K562 (cell line): ENCODE results near the gene HDAC10. TPM values are rescaled to one million over a fixed set of nuclear protein-coding genes. Genes with fewer than 3 reads are reported as not detected.

Experiments
- ATAC-seq: fragments of 200-7000 bp; cut with Tn5 transposase; 3 replicates; pipeline ENCODE4 v1.9.1; 2020; ENCODE audit warnings: moderate library complexity
- BruUV-seq: library from RNA; stranded (reverse); fragments of 400-500 nt; replicated peaks from 2 replicates; lab custom pipeline; 2021; lab: Mats Ljungman, UMichigan
- CTCF ChIA-PET: fragments of 300-600 bp; formaldehyde crosslinking; extraction: SDS; loops from one replicate; lab custom pipeline; 2021; ENCODE audit warnings: low intra/inter-chr PET ratio; lab: Yijun Ruan, JAX
- POLR2A ChIA-PET: fragments of 300-600, 350-650 bp; sonication (Branson Sonifier 250); formaldehyde crosslinking; extraction: SDS; loops from one replicate; lab custom pipeline; 2021; ENCODE audit warnings: antibody characterized with exemption, inconsistent platforms; lab: Yijun Ruan, JAX
- DNase-seq, 4 experiments: peaks; one replicate each; pipeline versions ENCODE4 v3.0.0 to v3.0.0-alpha.2; 2011 to 2018; ENCODE audit warnings: low spot score in 3 of 4, mixed read lengths in 3 of 4; ENCODE audit errors: extremely low read depth in 1 of 4
- FAIRE-seq: peaks from 2 replicates; lab custom pipeline; 2011; peaks lifted over from hg19 to GRCh38; lab: Jason Lieb, UNC
- H2AFZ ChIP-seq: 2 replicates; pipeline ENCODE4 v1.6.0; 2011; ENCODE audit warnings: low read depth, low read length, control low read depth, inconsistent platforms
- H3K27ac ChIP-seq: fragments of 200-600 bp; 3 replicates; pipeline ENCODE4 v1.8.0; 2011; ENCODE audit warnings: low read depth, mild to moderate bottlenecking, control low read depth, inconsistent platforms, low read length, moderate library complexity, mixed read lengths; ENCODE audit errors: extremely low read depth
- H3K27me3 ChIP-seq, 2 experiments: fragments of 300-600 bp in 1 of 2; 2 replicates in 1 of 2; 3 replicates in 1 of 2; pipeline versions ENCODE4 v1.6.0 to v1.8.0; 2011; ENCODE audit warnings: inconsistent platforms in 2 of 2, low read length in 2 of 2, mild to moderate bottlenecking in 1 of 2, mixed read lengths in 1 of 2, moderate library complexity in 1 of 2; ENCODE audit not compliant: control insufficient read depth in 2 of 2, insufficient read depth in 2 of 2
- H3K36me3 ChIP-seq: fragments of 300-600 bp; 3 replicates; pipeline ENCODE4 v1.8.0; 2011; ENCODE audit warnings: mild to moderate bottlenecking, low read length, inconsistent platforms; ENCODE audit not compliant: control insufficient read depth, insufficient read depth
- H3K4me1 ChIP-seq, 2 experiments: fragments of 200-600 bp in 1 of 2; replicated peaks in 1 of 2; 2 replicates in 1 of 2; 3 replicates in 1 of 2; pipeline versions ENCODE4 v1.5.1 to v1.8.0; 2011; ENCODE audit warnings: inconsistent platforms in 2 of 2, low read length in 2 of 2, mild to moderate bottlenecking in 1 of 2, mixed read lengths in 1 of 2, moderate library complexity in 1 of 2; ENCODE audit not compliant: control insufficient read depth in 2 of 2, insufficient read depth in 2 of 2
- H3K4me2 ChIP-seq: 2 replicates; pipeline ENCODE4 v1.6.1; 2011; ENCODE audit warnings: low read length, control low read depth, inconsistent platforms, mixed read lengths; ENCODE audit not compliant: insufficient read depth
- H3K4me3 ChIP-seq: fragments of 200-600 bp; sonication (generic), shearing (Covaris generic); 2 replicates; pipeline ENCODE4 v1.5.1; 2016; ENCODE audit warnings: control low read depth, inconsistent platforms
- H3K79me2 ChIP-seq: fragments of 200-600 bp; 3 replicates; pipeline ENCODE4 v1.8.0; 2011; ENCODE audit warnings: low read length, inconsistent platforms; ENCODE audit not compliant: control insufficient read depth, insufficient read depth
- H3K9ac ChIP-seq, 2 experiments: 2 replicates each; pipeline versions ENCODE4 v1.6.0 to v1.6.1; 2011; ENCODE audit warnings: low read depth in 2 of 2, low read length in 2 of 2, control low read depth in 1 of 2, inconsistent platforms in 1 of 2, mild to moderate bottlenecking in 1 of 2, mixed read lengths in 1 of 2; ENCODE audit not compliant: insufficient read depth in 1 of 2
- H3K9me1 ChIP-seq: one replicate; pipeline ENCODE4 v1.6.0; 2011; ENCODE audit warnings: inconsistent platforms, mild to moderate bottlenecking, low read length, moderate library complexity; ENCODE audit not compliant: control insufficient read depth, insufficient read depth
- H3K9me3 ChIP-seq: replicated peaks from 2 replicates; pipeline ENCODE4 v1.5.1; 2011; ENCODE audit warnings: low read depth, low read length, inconsistent platforms; ENCODE audit not compliant: control insufficient read depth, insufficient read depth
- H4K20me1 ChIP-seq: replicated peaks from 2 replicates; pipeline ENCODE4 v1.6.1; 2011; ENCODE audit warnings: low read length, inconsistent platforms, mixed read lengths; ENCODE audit not compliant: control insufficient read depth, insufficient read depth
- MGA ChIP-seq: fragments of 450-650 bp; IDR thresholded peaks from 2 replicates; pipeline ENCODE4 v1.6.1; 2016; ENCODE audit warnings: mild to moderate bottlenecking, moderate library complexity
- RERE ChIP-seq: sonication (generic); formaldehyde crosslinking; IDR thresholded peaks from 2 replicates; pipeline ENCODE4 v1.8.0; 2023; ENCODE audit warnings: missing genetic modification reagents, mild to moderate bottlenecking, borderline replicate concordance
- XRCC3 ChIP-seq: fragments of 450-650 bp; IDR thresholded peaks from 2 replicates; pipeline ENCODE4 v1.6.1; 2017; ENCODE audit warnings: mild to moderate bottlenecking, moderate library complexity
- ZNF174 ChIP-seq: fragments of 250-450 bp; sonication (Bioruptor Pico); IDR thresholded peaks from 2 replicates; pipeline ENCODE4 v1.4.0; 2020; ENCODE audit warnings: mild to moderate bottlenecking
- WGBS: fragments of 100-300 bp; shearing (Covaris generic); methylation state at CpG from one replicate; pipeline ENCODE4 v1.1.6; 2016; ENCODE audit warnings: low coverage, mixed read lengths; ENCODE audit not compliant: insufficient coverage; ENCODE audit errors: missing lambda C conversion rate; 5-methylcytosine and 5-hydroxymethylcytosine counted together
- in situ Hi-C: fragments of 300-500 bp; cut with MboI; formaldehyde crosslinking; loops from 4 replicates; pipeline ENCODE4 v1.15.0; 2018; ENCODE audit warnings: inconsistent platforms, mixed read lengths
- intact Hi-C: fragments of 100-400 bp; cut with micrococcal nuclease; formaldehyde crosslinking; loops from 2 replicates; pipeline ENCODE4 v1.14.2; 2022
- polyA plus RNA-seq, 8 experiments: library from polyadenylated mRNA; depleted of rRNA in 4 of 8; stranded (reverse) in 5 of 8; unstranded in 3 of 8; fragments of >200 nt; fragmentation: Nextera tagmentation in 2 of 8; fragmentation: Illumina TruSeq in 1 of 8; extraction: Ambion mirVana in 2 of 8; extraction: Trizol in 1 of 8; gene quantifications; 2 replicates each; pipeline versions ENCODE4 v1.2.1 to v1.2.3, GENCODE V29; 2011 to 2014; ENCODE audit warnings: inconsistent platforms in 1 of 8, missing spikeins in 1 of 8
- total RNA-seq, 7 experiments: library from RNA; depleted of rRNA in 6 of 7; stranded (reverse); fragments of >200 nt in 6 of 7; fragmentation: Illumina TruSeq in 2 of 7; extraction: Trizol in 2 of 7; gene quantifications; 2 replicates each; pipeline versions ENCODE4 v1.2.1 to v1.2.3, GENCODE V29; 2011 to 2021; ENCODE audit warnings: low replicate concordance in 1 of 7

HDAC10 gene
- total and polyA plus RNA-seq, 9 of the 15 experiments (the other 6 are each of a cell fraction or from before 2014, with no cell fraction given): 0.10 to 44.2 (median 6.5) TPM

- intact Hi-C loops: no loop called here
- ATAC-seq (no peak), DNase-seq (no peak), FAIRE-seq (no peak)
- peaks cover 23% of the 10 kb centered on the region; the same call in 2 of the 3 replicates for H3K36me3 ChIP-seq
- no peaks in the 10 kb centered on the region for H3K9me1 ChIP-seq
- ChIA-PET CTCF (no interaction called here), POLR2A (interaction anchor here (0.5 to 2.2 kb wide), 4 partner anchors 10 to 286 kb away, joined by 3 to 5 read pairs (median 4); no protein-coding TSS in a partner anchor)
- H3K4me1 ChIP-seq: peaks cover 0 to 8% of the 10 kb centered on the region in 2 experiments; a peak in 2 of 5 replicates
- no peaks in the 10 kb centered on the region for H3K27me3 ChIP-seq
- no peak overlapping the region for H3K4me2 ChIP-seq
- peaks cover 28% of the 10 kb centered on the region for H3K79me2 ChIP-seq
- 91% methylated on average over 18 of the region's 20 CpGs for WGBS
- H4K20me1 ChIP-seq: no peaks in the 10 kb centered on the region
- H2AFZ ChIP-seq: no peak overlapping the region
- H3K4me3 ChIP-seq: no peak overlapping the region
- no peaks in the 10 kb centered on the region; the same call in 1 of the 2 replicates for H3K9me3 ChIP-seq
- H3K27ac ChIP-seq: no peak overlapping the region
- no TSS peak for BruUV-seq
- in situ Hi-C loops: no loop called here
- H3K9ac ChIP-seq: no peak overlapping the region
- TF ChIP-seq RERE (CRISPR knock-in tag): no peak
- TF ChIP-seq MGA: no peak
- TF ChIP-seq ZNF174 (CRISPR knock-in tag): no peak
- TF ChIP-seq XRCC3: no peak
Observed at GRCh38 chr22:50232481-50233151, 18.4 kb downstream of the HDAC10 start.
